H1 (cell line): ENCODE data around the gene CTSK. TPM values are rescaled to one million over a fixed set of nuclear protein-coding genes. Genes with fewer than 3 reads are reported as not detected.

Source experiments
- CTCF ChIA-PET: fragments of 300-600 bp; sonication (Branson Sonifier 250); formaldehyde crosslinking; loops from one replicate; lab custom pipeline; 2021; ENCODE audit not compliant: partially characterized antibody; lab: Charles Lee
- POLR2A ChIA-PET: fragments of 300-600 bp; sonication (Branson Sonifier 250); formaldehyde crosslinking; loops from one replicate; lab custom pipeline; 2021; ENCODE audit warnings: inconsistent platforms; ENCODE audit not compliant: partially characterized antibody; lab: Charles Lee
- DNase-seq, 2 experiments: peaks; one replicate each; pipeline versions ENCODE4 v3.0.0 to v3.0.0-alpha.2; 2010 to 2022; ENCODE audit warnings: low spot score in 2 of 2, low read depth in 1 of 2, mixed read lengths in 1 of 2
- FAIRE-seq: peaks from 2 replicates; lab custom pipeline; 2011; peaks lifted over from hg19 to GRCh38; lab: Jason Lieb, UNC
- H2AFZ ChIP-seq: 2 replicates; pipeline ENCODE4 v1.8.1; 2012; ENCODE audit warnings: low read length, inconsistent platforms
- H2AK5ac ChIP-seq: 2 replicates; pipeline ENCODE4 v1.6.1; 2013; ENCODE audit warnings: low read depth, low read length
- H2BK120ac ChIP-seq: replicated peaks from 2 replicates; pipeline ENCODE3; 2013; ENCODE audit warnings: low read depth, low read length, inconsistent platforms
- H2BK12ac ChIP-seq: 2 replicates; pipeline ENCODE4 v1.6.1; 2013; ENCODE audit warnings: low read depth, low read length
- H2BK15ac ChIP-seq: 2 replicates; pipeline ENCODE4 v1.6.1; 2013; ENCODE audit warnings: low read length
- H2BK20ac ChIP-seq: 2 replicates; pipeline ENCODE4 v1.6.1; 2013; ENCODE audit warnings: low read length
- H2BK5ac ChIP-seq: 2 replicates; pipeline ENCODE4 v1.6.1; 2013; ENCODE audit warnings: low read depth, low read length
- H3K14ac ChIP-seq: 2 replicates; pipeline ENCODE4 v1.6.1; 2013; ENCODE audit warnings: inconsistent platforms; ENCODE audit not compliant: insufficient read length
- H3K18ac ChIP-seq: 2 replicates; pipeline ENCODE4 v1.6.1; 2013; ENCODE audit warnings: low read length; ENCODE audit errors: extremely low read depth
- H3K23ac ChIP-seq: 2 replicates; pipeline ENCODE4 v1.6.1; 2013; ENCODE audit warnings: inconsistent platforms; ENCODE audit not compliant: insufficient read length
- H3K23me2 ChIP-seq: 2 replicates; pipeline ENCODE4 v1.6.1; 2013; ENCODE audit warnings: low read depth, low read length
- H3K27ac ChIP-seq: 2 replicates; pipeline ENCODE4 v1.6.1; 2011; ENCODE audit warnings: low read depth, low read length, inconsistent platforms
- H3K27me3 ChIP-seq, 4 experiments: replicated peaks in 1 of 4; 1 replicate in 1 of 4; 2 replicates in 3 of 4; pipeline versions ENCODE4 v1.6.1 to v1.8.1; 2011 to 2013; ENCODE audit warnings: low read length in 3 of 4, mild to moderate bottlenecking in 3 of 4, inconsistent platforms in 2 of 4, mixed read lengths in 2 of 4, moderate library complexity in 1 of 4; ENCODE audit not compliant: control insufficient read depth in 3 of 4, insufficient read depth in 3 of 4; ENCODE audit errors: extremely low read depth in 1 of 4
- H3K36me3 ChIP-seq, 4 experiments: 2 replicates each; pipeline versions ENCODE4 v1.6.1 to v1.8.1; 2011 to 2013; ENCODE audit warnings: mild to moderate bottlenecking in 4 of 4, low read length in 3 of 4, moderate library complexity in 2 of 4, control low read depth in 1 of 4, inconsistent platforms in 1 of 4; ENCODE audit not compliant: insufficient read depth in 4 of 4, control insufficient read depth in 2 of 4
- H3K4ac ChIP-seq: replicated peaks from 2 replicates; pipeline ENCODE3; 2013; ENCODE audit warnings: low read length, low read depth, mixed read lengths, inconsistent platforms; ENCODE audit not compliant: insufficient read length
- H3K4me1 ChIP-seq, 4 experiments: replicated peaks in 1 of 4; 1 replicate in 1 of 4; 2 replicates in 3 of 4; pipeline versions ENCODE4 v1.6.1 to v1.8.1; 2011 to 2013; ENCODE audit warnings: low read length in 3 of 4, inconsistent platforms in 2 of 4, mixed read lengths in 1 of 4; ENCODE audit not compliant: insufficient read depth in 4 of 4, control insufficient read depth in 3 of 4
- H3K4me2 ChIP-seq, 2 experiments: 2 replicates each; pipeline versions ENCODE4 v1.6.1 to v1.8.1; 2011 to 2013; ENCODE audit warnings: low read depth in 2 of 2, low read length in 2 of 2, control low read depth in 1 of 2, inconsistent platforms in 1 of 2, mild to moderate bottlenecking in 1 of 2; ENCODE audit not compliant: insufficient read depth in 1 of 2
- H3K4me3 ChIP-seq, 4 experiments: fragments of 200-600, 300-600 bp in 1 of 4; sonication (generic), shearing (Covaris generic), sonication (Bioruptor Twin) in 1 of 4; 2 replicates each; pipeline versions ENCODE4 v1.5.1 to v1.8.1; 2011 to 2016; ENCODE audit warnings: low read length in 4 of 4, low read depth in 3 of 4, control low read depth in 2 of 4, inconsistent platforms in 2 of 4, mild to moderate bottlenecking in 2 of 4, mixed read lengths in 1 of 4, moderate library complexity in 1 of 4; ENCODE audit not compliant: insufficient read depth in 2 of 4; ENCODE audit errors: extremely low read depth in 1 of 4
- H3K56ac ChIP-seq: replicated peaks from 2 replicates; pipeline ENCODE3; 2013; ENCODE audit warnings: low read depth, mild to moderate bottlenecking, mixed read lengths, low read length, inconsistent platforms; ENCODE audit not compliant: insufficient read length
- H3K79me1 ChIP-seq: 2 replicates; pipeline ENCODE4 v1.6.1; 2013; ENCODE audit warnings: low read depth, low read length, control low read depth
- H3K79me2 ChIP-seq, 2 experiments: 2 replicates each; pipeline versions ENCODE4 v1.6.1 to v1.8.1; 2012 to 2013; ENCODE audit warnings: low read length in 2 of 2, mild to moderate bottlenecking in 2 of 2, inconsistent platforms in 1 of 2; ENCODE audit not compliant: insufficient read depth in 2 of 2, control insufficient read depth in 1 of 2
- H3K9ac ChIP-seq, 4 experiments: replicated peaks in 1 of 4; 1 replicate in 1 of 4; 2 replicates in 3 of 4; pipeline versions ENCODE4 v1.6.1 to v1.8.1; 2011 to 2013; ENCODE audit warnings: low read depth in 3 of 4, low read length in 3 of 4, control low read depth in 2 of 4, mild to moderate bottlenecking in 2 of 4, moderate library complexity in 2 of 4, inconsistent platforms in 1 of 4; ENCODE audit errors: extremely low read depth in 1 of 4
- H3K9me3 ChIP-seq, 2 experiments: 2 replicates each; pipeline versions ENCODE4 v1.6.1 to v1.8.1; 2012 to 2013; ENCODE audit warnings: mild to moderate bottlenecking in 2 of 2, moderate library complexity in 2 of 2, control low read depth in 1 of 2, inconsistent platforms in 1 of 2, low read depth in 1 of 2, low read length in 1 of 2, mixed read lengths in 1 of 2; ENCODE audit not compliant: insufficient read depth in 2 of 2
- H4K20me1 ChIP-seq, 2 experiments: replicated peaks in 1 of 2; 2 replicates each; pipeline versions ENCODE3 to v1.8.1; 2011 to 2013; ENCODE audit warnings: inconsistent platforms in 2 of 2, low read length in 2 of 2, mild to moderate bottlenecking in 1 of 2; ENCODE audit not compliant: insufficient read depth in 2 of 2, control insufficient read depth in 1 of 2
- H4K5ac ChIP-seq: 2 replicates; pipeline ENCODE4 v1.6.1; 2013; ENCODE audit warnings: low read length, low read depth, mixed read lengths, inconsistent platforms; ENCODE audit not compliant: insufficient read length
- H4K8ac ChIP-seq: 2 replicates; pipeline ENCODE4 v1.8.0; 2013; ENCODE audit warnings: mild to moderate bottlenecking, moderate library complexity, low read length, inconsistent platforms; ENCODE audit not compliant: insufficient read depth; ENCODE audit errors: extremely low read depth
- H4K91ac ChIP-seq: replicated peaks from 2 replicates; pipeline ENCODE3; 2013; ENCODE audit warnings: low read length, mixed read lengths, inconsistent platforms; ENCODE audit not compliant: insufficient read length
- ASH2L ChIP-seq: fragments of 200-600, 300-600 bp; sonication (generic); IDR thresholded peaks from one replicate; pipeline ENCODE4 v1.7.1; 2017; ENCODE audit warnings: low read length
- EGR1 ChIP-seq: IDR thresholded peaks from 2 replicates; pipeline ENCODE4 v1.6.1; 2011; ENCODE audit warnings: low read depth, low read length, borderline replicate concordance
- MAX ChIP-seq: IDR thresholded peaks from 2 replicates; pipeline ENCODE4 v1.6.1; 2012; ENCODE audit warnings: inconsistent platforms
- POLR2A ChIP-seq, 2 experiments: IDR thresholded peaks; 1 replicate in 1 of 2; 2 replicates in 1 of 2; pipeline ENCODE4 v1.6.1; 2011; ENCODE audit warnings: low read depth in 2 of 2, low read length in 2 of 2, mild to moderate bottlenecking in 2 of 2; ENCODE audit errors: control extremely low read depth in 1 of 2
- POU5F1 ChIP-seq: IDR thresholded peaks from 2 replicates; pipeline ENCODE4 v1.6.1; 2011; ENCODE audit warnings: low read depth, mild to moderate bottlenecking, low read length, moderate library complexity
- USF2 ChIP-seq: IDR thresholded peaks from 2 replicates; pipeline ENCODE4 v1.6.1; 2011; ENCODE audit warnings: low read length, improper control_type of control experiment
- WGBS, 2 experiments: shearing (Covaris generic) in 1 of 2; methylation state at CpG; one replicate each; pipeline versions ENCODE4 v1.1.6 to v1.1.7; 2013 to 2015; ENCODE audit warnings: low lambda C conversion rate in 2 of 2, mixed read lengths in 2 of 2, inconsistent platforms in 1 of 2, low coverage in 1 of 2, missing lambda C conversion rate in 1 of 2; ENCODE audit not compliant: insufficient replicate concordance in 2 of 2, insufficient coverage in 1 of 2, insufficient read length in 1 of 2; ENCODE audit errors: extremely low coverage in 1 of 2, missing lambda C conversion rate in 1 of 2; 5-methylcytosine and 5-hydroxymethylcytosine counted together
- polyA plus RNA-seq, 7 experiments: library from polyadenylated mRNA; depleted of rRNA in 3 of 7; stranded (reverse) in 5 of 7; unstranded in 2 of 7; fragments of >200 nt in 5 of 7; fragments of 200-250 nt in 2 of 7; gene quantifications; 1 replicate in 5 of 7; 2 replicates in 1 of 7; 4 replicates in 1 of 7; pipeline versions ENCODE4 v1.2.1 to v1.2.3, GENCODE V29; 2011 to 2013; ENCODE audit warnings: missing spikeins in 2 of 7, mixed read lengths in 2 of 7
- total RNA-seq: library from RNA; stranded (reverse); fragmentation: NEBNext Ultra II Directional; extraction: Animal tissue kit (Norgen Biotek cat#: 25700); gene quantifications from 2 replicates; pipeline ENCODE4 v1.2.1, GENCODE V29; 2021

The CTSK gene
- total and polyA plus RNA-seq, 2 of the 8 experiments (the other 6 are each of a cell fraction or from before 2014, with no cell fraction given) = 2.7 to 4.2 TPM

- Histone ChIP-seq H3K27me3 (no peaks in the 10 kb centered on the region; a peak in 1 of 7 replicates), H2BK120ac (no peak overlapping the region), H4K8ac (no peak overlapping the region), H3K79me1 (no peaks in the 10 kb centered on the region), H3K79me2 (no peaks in the 10 kb centered on the region), H2BK5ac (no peak overlapping the region), H2AFZ (no peak overlapping the region), H4K91ac (no peak overlapping the region), H3K9me3 (no peaks in the 10 kb centered on the region), H4K5ac (no peak overlapping the region), H3K4ac (no peak overlapping the region), H2BK12ac (no peak overlapping the region), H3K4me1 (peaks cover 0 to 12% (median 5%) of the 10 kb centered on the region in 4 experiments; a peak in 4 of 7 replicates), H3K23ac (no peak overlapping the region), H3K23me2 (peaks cover 2% of the 10 kb centered on the region; the same call in 1 of the 2 replicates), H3K36me3 (peaks cover 9 to 27% (median 14%) of the 10 kb centered on the region in 4 experiments), H2BK15ac (no peak overlapping the region), H3K56ac (no peak overlapping the region), H3K14ac (no peak overlapping the region), H3K27ac (no peak overlapping the region), H3K4me2 (no peak overlapping the region), H4K20me1 (no peaks in the 10 kb centered on the region), H3K9ac (no peak overlapping the region), H3K4me3 (no peak overlapping the region), H3K18ac (no peak overlapping the region), H2BK20ac (no peak overlapping the region), H2AK5ac (no peak overlapping the region)
- WGBS, 2 experiments = 91% methylated on average over 9 of the region's 9 CpGs; no CpG with 5 or more reads in 1 of the 2 experiments
- FAIRE-seq = no peak
- POLR2A ChIA-PET = no interaction called here
- CTCF ChIA-PET = no interaction called here
- no peak for DNase-seq
- no peak for TF ChIP-seq MAX
- no peak for TF ChIP-seq EGR1
- no peak for TF ChIP-seq USF2
- TF ChIP-seq POLR2A (IDR thresholded peaks at IDR 0.05; ENCODE audit: control extremely low read depth in 1 of 2, low read depth in 2 of 2, low read length in 2 of 2) = no peak
- TF ChIP-seq ASH2L = no peak
- TF ChIP-seq POU5F1 = no peak
Observed at GRCh38 chr1:150810958-150811659, 3.0 kb upstream of the CTSK start.
